ENCODE measurements around the gene SLC27A6.

- TF ChIP-seq CTCF (IDR thresholded peaks at IDR 0.05; ENCODE audit: low read depth, low read length) (no peak), EZH2phosphoT487 (IDR thresholded peaks at IDR 0.05; ENCODE audit: low read depth) (no peak)
These were observed 96.6 kb downstream of the SLC27A6 start for GRCh38 chr5:129061849-129062248.

Measured in OCI-LY3 (cell line).